HK-2 (cell line): ENCODE measurements around the gene SPRN.
"Not testable (repeated sequence)": the region's sequence is repeated elsewhere in the genome, so short reads cannot be mapped to it uniquely, and the experiment has no call there.

Source experiments
- DNase-seq: peaks from one replicate; pipeline ENCODE4 v3.0.0-alpha.2; 2018; ENCODE audit not compliant: unreplicated experiment

Gene SPRN

DNA sequence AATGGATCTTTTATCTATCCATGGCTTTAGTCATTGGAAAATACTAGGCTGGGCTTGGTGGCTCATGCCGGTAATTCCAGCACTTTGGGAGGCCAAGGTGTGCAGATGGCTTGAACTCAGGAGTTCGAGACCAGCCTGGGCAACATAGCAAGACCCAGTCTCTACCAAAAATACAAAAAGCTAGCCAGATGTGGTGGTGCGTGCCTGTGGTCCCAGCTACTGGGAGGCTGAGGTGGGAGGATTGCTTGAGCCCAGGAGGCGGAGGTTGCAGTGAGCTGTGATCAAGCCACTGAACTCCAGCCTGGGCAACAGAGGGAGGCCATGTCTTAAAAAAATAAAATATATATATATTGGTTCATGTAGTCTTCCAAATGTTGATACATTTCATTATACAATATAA, 37.5 kb downstream of the SPRN start:
- not testable (repeated sequence) for DNase-seq

GRCh38 chr10:133385214-133385613, 39.2 kb downstream of the SPRN start:
- DNase-seq, result no peak

DNA sequence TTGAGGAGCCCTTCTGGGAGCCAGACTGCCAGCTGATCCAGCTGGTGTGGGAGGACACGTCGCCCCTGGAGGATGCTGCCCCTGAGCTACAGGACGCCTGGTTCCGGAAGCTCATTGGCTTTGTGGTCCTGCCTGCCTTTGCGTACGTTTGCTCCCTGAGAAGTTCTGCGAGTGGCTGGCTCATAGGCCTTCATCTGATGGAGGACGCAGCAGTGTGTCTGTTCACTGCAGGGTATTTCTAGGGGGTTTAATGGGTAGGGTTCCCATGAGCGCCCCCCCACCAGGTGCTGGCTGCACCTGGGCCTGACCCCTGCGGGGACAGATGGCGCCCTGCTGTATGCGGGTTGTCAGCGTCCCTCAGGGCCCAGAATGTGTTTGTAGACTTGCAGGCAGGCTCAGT, 40.4 kb downstream of the SPRN start:
- no peak for DNase-seq

DNA sequence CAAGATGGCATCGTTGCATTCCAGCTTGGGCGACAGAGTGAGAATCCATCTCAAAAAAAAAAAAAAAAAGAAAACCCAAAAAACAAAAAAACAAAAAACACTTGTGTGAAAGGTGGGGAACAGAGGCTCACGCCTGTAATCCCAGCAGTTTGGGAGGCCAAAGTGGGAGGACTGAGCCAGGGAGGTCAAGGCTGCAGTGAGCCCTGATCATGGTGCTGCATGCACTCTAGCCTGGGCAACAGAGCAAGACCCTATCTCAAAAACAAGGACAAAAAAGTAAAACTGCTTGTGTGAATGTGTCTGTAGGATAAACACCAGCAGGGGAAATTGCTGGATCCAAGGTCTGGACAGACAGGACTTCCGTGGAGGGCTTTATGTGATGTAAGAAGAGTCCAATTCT, 40.9 kb downstream of the SPRN start:
- no peak for DNase-seq

GRCh38 chr10:133381036-133381435, 43.4 kb downstream of the SPRN start:
- no peak for DNase-seq

DNA sequence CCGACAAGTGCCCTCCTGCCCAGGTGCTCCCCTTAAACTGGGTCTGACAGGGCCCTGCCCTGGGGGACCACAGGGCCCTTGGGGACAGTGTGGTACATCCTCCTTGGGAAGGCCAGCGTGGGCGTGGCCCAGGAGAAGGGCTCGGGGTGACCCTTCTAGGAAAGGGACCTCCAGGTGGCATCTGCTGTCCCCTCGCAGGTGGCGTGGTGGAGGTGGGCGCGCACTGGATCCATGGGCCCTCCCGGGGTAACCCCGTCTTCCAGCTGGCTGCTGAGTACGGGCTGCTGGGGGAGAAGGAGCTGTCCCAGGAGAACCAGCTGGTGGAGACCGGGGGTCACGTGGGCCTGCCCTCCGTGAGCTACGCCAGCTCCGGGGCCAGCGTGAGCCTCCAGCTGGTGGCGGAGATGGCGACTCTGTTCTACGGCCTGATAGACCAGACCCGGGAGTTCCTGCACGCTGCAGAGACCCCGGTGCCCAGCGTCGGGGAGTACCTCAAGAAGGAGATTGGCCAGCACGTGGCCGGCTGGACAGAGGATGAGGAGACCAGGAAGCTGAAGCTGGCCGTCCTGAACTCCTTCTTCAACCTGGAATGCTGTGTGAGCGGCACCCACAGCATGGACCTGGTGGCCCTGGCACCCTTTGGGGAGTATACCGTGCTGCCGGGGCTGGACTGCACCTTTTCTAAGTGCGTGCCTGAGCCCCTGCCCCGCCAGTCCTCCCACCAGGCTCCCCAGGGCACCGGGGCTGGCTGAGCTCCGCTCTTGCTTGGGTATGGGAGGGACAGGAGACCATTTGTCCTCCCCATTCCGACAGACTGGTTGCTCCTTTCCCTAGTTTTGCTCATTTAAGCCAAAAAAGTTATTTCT, 44.4 kb downstream of the SPRN start:
- no peak for DNase-seq

DNA sequence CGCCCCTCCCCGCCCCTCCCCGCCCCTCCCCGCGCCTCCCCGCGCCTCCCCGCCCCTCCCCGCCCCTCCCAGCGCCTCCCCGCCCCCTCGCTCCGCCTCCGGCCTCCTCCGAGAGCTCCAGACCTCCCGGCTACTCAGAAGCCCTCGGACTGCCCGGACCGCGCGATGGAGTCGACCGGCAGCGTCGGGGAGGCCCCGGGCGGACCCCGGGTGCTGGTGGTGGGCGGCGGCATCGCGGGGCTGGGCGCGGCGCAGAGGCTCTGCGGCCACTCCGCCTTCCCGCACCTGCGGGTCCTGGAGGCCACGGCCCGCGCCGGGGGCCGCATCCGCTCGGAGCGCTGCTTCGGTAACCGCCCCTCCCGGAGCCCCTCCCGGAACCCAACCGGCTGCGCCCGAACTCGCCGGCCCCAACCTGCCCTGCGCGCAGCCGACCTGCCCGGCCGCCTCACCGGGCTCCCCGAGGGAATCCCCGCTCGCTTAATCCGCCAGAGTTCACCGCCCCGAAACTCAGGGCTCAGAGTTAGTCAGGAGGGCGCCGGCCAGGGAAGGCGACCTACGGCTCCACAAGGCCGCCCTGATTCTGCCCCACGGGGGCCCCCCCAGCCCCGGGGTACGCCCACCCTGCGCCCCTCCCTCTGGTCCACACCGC, 45.1 kb downstream of the SPRN start, which contains the start of gene PAOX:
PAOX (plus strand) TSS at position 111 of the 649 bp plus-strand sequence; CDS start at position 166, 55 bp downstream.
- peak; percentile 65 for DNase-seq

- DNase-seq, result peak; percentile 51
Observed at GRCh38 chr10:133378251-133379096, 46.0 kb downstream of the SPRN start.

DNA sequence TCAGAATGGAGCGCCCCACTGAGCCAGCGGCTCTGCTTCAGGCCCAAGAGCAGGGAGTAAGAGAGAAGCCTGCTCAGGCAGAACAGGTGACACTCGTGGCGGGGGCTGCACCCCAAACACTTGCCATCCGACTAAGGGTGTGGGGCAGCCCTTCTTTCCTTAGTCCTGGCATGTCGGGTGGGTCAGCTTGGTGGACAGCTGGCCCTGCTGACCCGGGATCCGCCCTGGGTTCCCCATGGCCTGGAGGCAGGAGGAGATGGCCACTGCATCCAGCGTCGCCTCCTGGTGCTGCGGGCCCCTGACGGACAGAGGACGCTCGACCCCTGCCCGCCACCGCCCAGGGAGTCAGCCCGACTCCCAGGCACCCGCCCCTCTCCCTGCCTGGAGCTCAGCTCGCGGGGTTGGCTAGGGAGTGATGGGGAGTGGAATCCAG, 46.6 kb downstream of the SPRN start:
- DNase-seq, result no peak

- DNase-seq, result no peak
Observed at GRCh38 chr10:133377025-133377817, 47.2 kb downstream of the SPRN start.

DNA sequence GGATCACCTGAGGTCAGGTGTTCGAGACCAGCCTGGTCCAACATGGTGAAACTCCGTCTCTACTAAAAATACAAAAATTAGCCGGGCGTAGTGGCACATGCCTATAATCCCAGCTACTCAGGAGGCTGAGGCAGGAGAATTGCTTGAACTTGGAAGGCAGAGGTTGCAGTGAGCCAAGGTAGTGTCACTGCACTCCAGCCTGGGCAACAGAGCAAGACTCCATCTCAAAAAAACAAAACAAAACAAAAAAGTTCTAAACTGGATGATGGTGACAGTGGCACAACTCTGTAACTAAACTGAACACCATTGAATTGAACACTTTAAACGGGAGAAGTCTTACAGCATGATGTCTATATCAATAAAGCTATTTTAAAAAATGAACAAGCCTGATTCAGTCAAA, 48.2 kb downstream of the SPRN start:
- DNase-seq, result not testable (repeated sequence)

- no peak for DNase-seq
Observed at GRCh38 chr10:133375357-133376115, 48.9 kb downstream of the SPRN start.

DNA sequence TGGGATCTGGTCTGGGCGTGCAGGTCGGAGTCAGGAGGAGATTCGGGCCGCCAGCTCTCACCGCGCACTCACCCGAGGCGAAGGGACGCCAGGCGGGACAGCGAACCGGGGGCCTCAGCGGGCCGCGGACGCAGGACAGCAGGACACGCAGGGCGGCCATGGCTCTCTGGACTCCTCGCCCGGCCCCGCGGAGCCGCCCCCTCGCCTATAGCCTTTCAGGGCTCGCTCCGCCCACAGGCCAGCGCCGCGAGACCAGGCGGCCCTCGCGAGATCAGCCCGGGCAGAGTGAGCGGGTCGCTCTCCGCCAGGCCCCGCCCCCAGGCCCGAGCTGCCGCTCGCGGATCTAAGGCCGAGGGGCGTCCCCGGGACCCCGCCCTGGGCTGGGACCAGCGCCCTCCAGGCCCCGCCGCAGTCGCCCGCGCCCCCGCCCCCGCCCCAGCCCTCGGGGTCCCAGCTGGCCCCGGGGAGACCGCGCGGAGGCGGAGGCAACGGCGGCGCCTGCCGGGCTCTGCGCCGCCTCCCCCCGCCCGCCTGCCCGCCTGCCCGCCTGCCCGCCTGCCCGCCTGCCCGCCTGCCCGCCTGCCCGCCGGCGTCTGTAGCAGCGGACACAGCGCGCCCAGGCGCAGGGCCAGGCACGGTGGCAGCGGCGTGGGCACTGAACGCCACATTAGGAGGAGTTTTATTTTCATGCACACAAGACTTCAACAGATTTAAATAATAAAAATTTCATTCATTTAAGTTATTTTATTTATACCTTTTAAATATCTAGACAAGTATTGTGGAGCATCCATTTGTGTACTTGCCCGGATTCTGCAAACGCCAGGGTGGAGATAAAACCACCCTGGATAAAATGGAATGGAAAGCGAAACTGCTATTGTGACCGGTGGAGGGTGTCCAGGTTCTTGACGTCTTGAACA, 51.0 kb downstream of the SPRN start, which contains the start of gene ECHS1:
ECHS1 (minus strand) TSS at position 181 of the 917 bp plus-strand sequence; CDS start at position 160, 21 bp downstream.
- DNase-seq, result peak; percentile 96

DNA sequence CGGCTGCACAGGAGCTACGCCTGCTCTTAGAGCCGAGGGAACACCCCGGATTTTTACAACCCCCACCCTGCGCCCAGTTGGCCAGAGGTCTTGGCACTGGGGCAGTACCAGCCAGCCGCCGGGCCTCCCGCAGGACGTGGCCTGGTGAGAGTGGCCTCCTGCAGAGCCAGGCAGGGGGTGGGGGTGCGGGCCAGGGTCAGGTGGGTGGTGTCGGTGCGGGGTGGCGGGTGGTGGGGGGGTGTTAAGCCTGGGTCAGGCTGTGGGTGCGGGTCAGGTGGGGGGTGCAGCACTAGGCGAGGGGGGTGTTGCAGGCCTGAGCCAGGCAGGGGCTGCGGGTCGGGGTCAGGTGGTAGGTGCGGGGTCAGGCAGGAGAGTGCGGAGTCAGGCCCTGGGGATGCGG, 51.9 kb downstream of the SPRN start:
- no peak for DNase-seq
